ENCODE data around the gene PPBP. TPM values are rescaled to one million over a fixed set of nuclear protein-coding genes. Genes with fewer than 3 reads are reported as not detected.
A peak's percentile ranks its signal among the peaks of the same experiment; 100 is the strongest.

PPBP gene
- polyA plus RNA-seq, 1 donor, result 1.8 TPM

DNA sequence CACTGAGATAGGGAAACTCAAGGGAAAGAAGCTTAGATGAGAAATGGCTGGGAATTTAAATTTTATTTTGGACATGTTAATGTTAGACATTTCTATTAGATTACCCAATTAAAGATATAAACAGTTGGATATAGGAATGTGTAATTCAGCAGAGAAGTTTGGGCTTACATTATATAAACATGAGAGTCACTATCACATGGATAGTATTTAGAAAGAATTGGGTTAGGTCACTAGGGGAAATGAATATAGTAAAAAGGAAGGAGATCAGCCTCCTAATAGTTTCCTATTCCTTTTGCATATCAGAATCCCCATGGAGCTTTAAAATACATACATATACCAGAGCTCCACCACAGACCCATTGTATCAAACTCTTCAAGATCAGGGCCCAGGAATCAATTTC is 30.1 kb upstream of the PPBP start:
- no peaks in the 10 kb centered on the region for H3K36me3 ChIP-seq (ENCODE audit: control insufficient read depth, insufficient read depth, low read length)
- H3K27me3 ChIP-seq (ENCODE audit: control insufficient read depth, insufficient read depth, low read length), result no peaks in the 10 kb centered on the region
- DNase-seq, result no peak
- no peak overlapping the region for H3K27ac ChIP-seq (ENCODE audit: low read length)
- H3K9me3 ChIP-seq (ENCODE audit: control insufficient read depth, low read depth, low read length), result no peaks in the 10 kb centered on the region
- H3K4me1 ChIP-seq (ENCODE audit: control insufficient read depth, insufficient read depth, low read length), result no peaks in the 10 kb centered on the region
- no peak overlapping the region for H3K4me3 ChIP-seq (ENCODE audit: low read length)

DNA sequence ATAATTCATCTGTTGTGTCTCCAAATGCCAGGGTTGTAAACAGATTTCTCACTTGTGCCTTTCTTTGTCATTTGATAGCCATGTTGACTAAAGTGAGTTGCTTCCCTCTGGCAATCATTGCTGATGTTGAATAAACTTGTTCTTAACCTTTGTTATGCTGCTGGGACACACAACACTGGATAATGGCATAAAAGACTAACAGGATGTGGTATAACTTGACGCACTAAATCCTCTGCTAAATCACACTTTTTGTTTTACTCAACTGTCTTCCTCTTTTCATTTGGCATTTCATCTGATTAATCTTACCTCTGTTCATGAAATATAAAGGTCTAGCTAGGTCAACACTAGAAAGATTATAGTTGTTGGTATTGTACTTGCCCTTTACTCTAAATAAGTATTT is 28.1 kb upstream of the PPBP start:
- Histone ChIP-seq H3K4me3 (ENCODE audit: low read length) (no peak overlapping the region), H3K27ac (ENCODE audit: low read length) (no peak overlapping the region), H3K36me3 (ENCODE audit: control insufficient read depth, insufficient read depth, low read length) (no peaks in the 10 kb centered on the region), H3K9me3 (ENCODE audit: control insufficient read depth, low read depth, low read length) (no peaks in the 10 kb centered on the region), H3K4me1 (ENCODE audit: control insufficient read depth, insufficient read depth, low read length) (no peaks in the 10 kb centered on the region), H3K27me3 (ENCODE audit: control insufficient read depth, insufficient read depth, low read length) (no peaks in the 10 kb centered on the region)
- no peak for DNase-seq
- no CpG with 5 or more reads among the region's 1 CpG for WGBS (ENCODE audit: insufficient coverage, low lambda C conversion rate)

DNA sequence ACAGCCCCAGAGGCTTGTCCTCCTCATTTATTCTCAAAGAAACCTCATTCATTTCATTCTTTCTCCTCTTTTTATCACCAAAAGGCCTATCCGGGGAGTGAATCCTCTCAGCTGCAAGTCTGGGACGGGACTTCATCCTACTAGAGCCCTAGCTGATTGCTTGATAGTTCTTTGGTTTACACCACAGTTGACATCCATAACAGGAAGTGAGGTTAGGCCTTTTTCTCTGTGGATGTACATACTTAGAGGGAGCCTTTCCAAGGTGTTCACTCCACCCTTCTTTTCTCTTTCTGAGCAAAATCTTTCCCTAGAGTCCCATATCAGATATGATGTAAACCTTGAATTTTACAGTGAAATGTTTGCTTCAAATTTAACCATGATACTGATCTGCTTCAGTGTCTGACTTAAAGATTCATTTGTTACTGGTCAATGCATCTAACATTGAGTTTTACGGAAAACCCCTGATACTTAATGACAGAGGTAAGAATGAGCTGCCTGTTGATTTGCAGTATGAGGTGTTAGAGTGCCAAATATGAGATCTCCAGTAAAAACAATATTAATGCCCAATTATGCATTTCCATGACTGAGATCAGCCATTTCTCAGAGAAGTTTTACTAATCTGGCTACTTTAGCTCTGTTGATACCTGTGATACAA is 27.3 kb upstream of the PPBP start:
- Histone ChIP-seq H3K9me3 (ENCODE audit: control insufficient read depth, low read depth, low read length) (no peaks in the 10 kb centered on the region), H3K36me3 (ENCODE audit: control insufficient read depth, insufficient read depth, low read length) (no peaks in the 10 kb centered on the region), H3K4me3 (ENCODE audit: low read length) (no peak overlapping the region), H3K27me3 (ENCODE audit: control insufficient read depth, insufficient read depth, low read length) (no peaks in the 10 kb centered on the region), H3K4me1 (ENCODE audit: control insufficient read depth, insufficient read depth, low read length) (no peaks in the 10 kb centered on the region), H3K27ac (ENCODE audit: low read length) (no peak overlapping the region)
- no CpG with 5 or more reads among the region's 3 CpGs for WGBS (ENCODE audit: insufficient coverage, low lambda C conversion rate)
- DNase-seq, result no peak

DNA sequence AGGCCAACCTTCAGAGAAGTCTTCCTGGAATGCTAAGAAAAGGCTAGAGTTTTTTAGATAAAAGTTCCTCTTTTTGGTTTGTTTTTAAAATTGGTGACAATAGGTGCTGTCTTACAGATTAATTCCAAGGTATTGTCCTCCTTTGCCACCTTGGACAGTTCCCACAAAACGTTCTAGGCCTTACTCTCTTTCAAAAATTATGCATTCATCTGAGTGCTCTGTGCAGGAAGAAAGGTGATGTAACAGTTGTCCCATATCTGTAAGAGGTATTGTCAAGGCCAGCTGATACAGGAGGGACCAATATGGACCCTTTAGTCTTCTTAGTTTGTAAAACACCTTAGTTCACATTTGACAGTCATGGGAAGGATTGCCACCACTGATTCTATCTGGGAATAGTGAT is 26.3 kb upstream of the PPBP start:
- WGBS (ENCODE audit: insufficient coverage, low lambda C conversion rate), result 40% methylated on average over 1 of the region's 1 CpG
- no peaks in the 10 kb centered on the region for H3K9me3 ChIP-seq (ENCODE audit: control insufficient read depth, low read depth, low read length)

DNA sequence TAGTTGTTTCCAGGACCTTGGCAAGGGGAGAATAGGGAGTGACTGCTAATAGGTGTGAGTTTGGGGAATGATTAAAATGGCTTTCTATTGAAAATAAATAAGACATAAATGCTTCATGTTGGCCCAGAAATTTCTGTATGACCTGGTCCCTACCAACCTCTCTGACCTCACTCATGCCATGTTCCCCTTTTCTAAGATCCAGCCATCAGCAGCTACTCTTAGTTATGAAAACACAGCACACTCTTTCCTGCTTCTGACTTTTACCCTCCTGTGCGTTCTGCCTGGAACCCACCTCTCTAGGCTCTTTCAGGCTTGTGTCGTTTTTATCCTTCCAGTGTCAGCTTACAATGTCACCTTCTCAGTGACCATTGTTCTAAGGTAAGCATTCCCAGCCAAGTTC is 25.3 kb upstream of the PPBP start:
- H3K4me3 ChIP-seq (ENCODE audit: low read length), result no peak overlapping the region
- no peaks in the 10 kb centered on the region for H3K9me3 ChIP-seq (ENCODE audit: control insufficient read depth, low read depth, low read length)
- 67% methylated on average over 2 of the region's 2 CpGs for WGBS (ENCODE audit: insufficient coverage, low lambda C conversion rate)
- no peak for DNase-seq
- no peaks in the 10 kb centered on the region for H3K4me1 ChIP-seq (ENCODE audit: control insufficient read depth, insufficient read depth, low read length)
- no peak overlapping the region for H3K27ac ChIP-seq (ENCODE audit: low read length)
- no peaks in the 10 kb centered on the region for H3K27me3 ChIP-seq (ENCODE audit: control insufficient read depth, insufficient read depth, low read length)
- no peaks in the 10 kb centered on the region for H3K36me3 ChIP-seq (ENCODE audit: control insufficient read depth, insufficient read depth, low read length)

More for the DNA sequence above, 26.3 kb upstream of the PPBP start:
- Histone ChIP-seq H3K27me3 (ENCODE audit: control insufficient read depth, insufficient read depth, low read length) (no peaks in the 10 kb centered on the region), H3K4me3 (ENCODE audit: low read length) (no peak overlapping the region), H3K4me1 (ENCODE audit: control insufficient read depth, insufficient read depth, low read length) (no peaks in the 10 kb centered on the region), H3K27ac (ENCODE audit: low read length) (no peak overlapping the region), H3K36me3 (ENCODE audit: control insufficient read depth, insufficient read depth, low read length) (no peaks in the 10 kb centered on the region)
- no peak for DNase-seq

DNA sequence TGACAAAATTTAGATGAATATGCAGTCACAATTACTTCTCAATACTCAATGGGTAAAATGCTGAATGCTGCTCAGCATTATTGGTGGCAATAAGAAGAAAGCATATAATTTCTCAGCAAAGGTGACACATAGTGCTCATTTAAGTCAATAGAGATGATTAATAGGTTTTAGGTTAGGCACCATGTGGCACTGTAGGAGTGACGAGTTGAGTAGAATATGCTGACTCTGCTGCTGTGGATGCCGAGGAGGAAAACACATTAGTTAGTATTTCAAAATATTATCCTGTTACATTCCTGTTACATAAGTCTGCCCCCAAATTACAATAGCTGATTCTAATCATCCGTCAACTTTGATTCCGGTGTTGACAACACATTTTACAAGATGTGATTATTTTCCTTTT is 24.1 kb upstream of the PPBP start:
- no peaks in the 10 kb centered on the region for H3K27me3 ChIP-seq (ENCODE audit: control insufficient read depth, insufficient read depth, low read length)
- no peak overlapping the region for H3K4me3 ChIP-seq (ENCODE audit: low read length)
- H3K9me3 ChIP-seq (ENCODE audit: control insufficient read depth, low read depth, low read length), result no peaks in the 10 kb centered on the region
- DNase-seq, result no peak
- H3K36me3 ChIP-seq (ENCODE audit: control insufficient read depth, insufficient read depth, low read length), result no peaks in the 10 kb centered on the region
- WGBS (ENCODE audit: insufficient coverage, low lambda C conversion rate), result no CpG with 5 or more reads among the region's 4 CpGs
- H3K4me1 ChIP-seq (ENCODE audit: control insufficient read depth, insufficient read depth, low read length), result no peaks in the 10 kb centered on the region
- H3K27ac ChIP-seq (ENCODE audit: low read length), result no peak overlapping the region

DNA sequence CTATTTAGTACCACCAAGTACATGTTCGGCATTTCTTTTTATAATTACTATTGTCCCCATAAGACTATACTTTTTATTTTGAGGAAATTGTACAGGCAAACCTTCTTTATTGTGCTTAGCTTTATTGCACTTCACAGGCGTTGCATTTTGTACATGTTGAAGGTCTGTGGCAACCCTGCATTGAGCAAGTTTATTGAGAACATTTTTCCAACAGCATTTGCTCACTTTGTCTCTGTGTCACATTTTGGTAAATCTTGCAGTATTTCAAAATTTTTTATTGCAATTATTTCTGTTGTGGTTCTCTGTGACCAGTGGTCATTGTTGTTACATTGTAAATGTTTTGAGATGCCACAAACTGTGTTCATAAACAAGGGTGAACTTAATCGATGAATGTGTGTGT is 21.3 kb upstream of the PPBP start:
- WGBS (ENCODE audit: insufficient coverage, low lambda C conversion rate), result 90% methylated on average over 2 of the region's 3 CpGs
- H3K4me3 ChIP-seq (ENCODE audit: low read length), result no peak overlapping the region
- no peak overlapping the region for H3K27ac ChIP-seq (ENCODE audit: low read length)

DNA sequence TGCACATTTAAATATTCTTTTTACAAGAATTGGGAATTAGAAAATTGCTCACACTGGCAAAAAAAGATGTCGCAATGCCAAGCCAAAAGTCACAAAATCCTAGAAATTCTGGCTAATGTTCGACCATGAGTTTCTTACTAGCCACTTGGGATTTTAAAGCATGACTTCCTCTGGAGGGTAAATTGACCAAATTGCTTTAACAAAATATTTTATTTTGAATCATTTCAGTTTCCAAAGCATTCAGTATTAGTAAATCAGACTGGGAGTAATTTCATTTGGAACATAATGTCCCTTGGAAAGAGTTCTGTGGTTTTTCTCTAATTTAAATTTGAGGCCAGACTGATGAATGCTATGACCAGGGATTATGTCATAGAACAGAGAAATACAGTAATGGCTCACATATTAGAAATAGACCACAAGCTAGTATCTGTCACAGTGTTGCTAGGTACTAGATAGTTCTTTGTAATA is 18.1 kb upstream of the PPBP start:
- Histone ChIP-seq H3K27ac (ENCODE audit: low read length) (peak overlapping the region; percentile 60), H3K4me1 (ENCODE audit: control insufficient read depth, insufficient read depth, low read length) (peaks cover 18% of the 10 kb centered on the region), H3K27me3 (ENCODE audit: control insufficient read depth, insufficient read depth, low read length) (no peaks in the 10 kb centered on the region), H3K9me3 (ENCODE audit: control insufficient read depth, low read depth, low read length) (no peaks in the 10 kb centered on the region), H3K36me3 (ENCODE audit: control insufficient read depth, insufficient read depth, low read length) (no peaks in the 10 kb centered on the region), H3K4me3 (ENCODE audit: low read length) (no peak overlapping the region)
- DNase-seq, result no peak
- 83% methylated on average over 2 of the region's 2 CpGs for WGBS (ENCODE audit: insufficient coverage, low lambda C conversion rate)

More for the DNA sequence above, 21.3 kb upstream of the PPBP start:
- no peak for DNase-seq
- H3K4me1 ChIP-seq (ENCODE audit: control insufficient read depth, insufficient read depth, low read length), result peaks cover 13% of the 10 kb centered on the region
- no peaks in the 10 kb centered on the region for H3K9me3 ChIP-seq (ENCODE audit: control insufficient read depth, low read depth, low read length)
- H3K36me3 ChIP-seq (ENCODE audit: control insufficient read depth, insufficient read depth, low read length), result no peaks in the 10 kb centered on the region
- H3K27me3 ChIP-seq (ENCODE audit: control insufficient read depth, insufficient read depth, low read length), result no peaks in the 10 kb centered on the region

DNA sequence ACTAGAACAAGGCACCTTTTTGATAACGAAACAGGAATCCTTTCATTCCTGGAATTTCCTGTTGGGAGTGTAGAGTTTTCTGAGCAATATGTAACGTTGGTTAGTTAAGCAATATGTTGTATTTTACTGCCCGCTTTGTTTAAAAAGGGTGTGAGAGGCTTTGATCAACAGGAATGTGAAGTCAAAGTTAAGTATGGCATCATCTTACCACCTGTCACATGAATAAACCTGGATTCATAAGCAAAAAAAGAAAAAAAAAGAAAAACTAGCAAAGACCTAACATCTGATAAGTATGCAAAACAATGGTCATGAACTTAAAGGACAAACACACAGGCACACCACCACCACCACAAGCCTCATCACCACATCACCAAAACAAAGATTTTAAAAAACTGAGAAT is 17.5 kb upstream of the PPBP start:
- Histone ChIP-seq H3K4me3 (ENCODE audit: low read length) (no peak overlapping the region), H3K9me3 (ENCODE audit: control insufficient read depth, low read depth, low read length) (no peaks in the 10 kb centered on the region), H3K36me3 (ENCODE audit: control insufficient read depth, insufficient read depth, low read length) (no peaks in the 10 kb centered on the region), H3K27me3 (ENCODE audit: control insufficient read depth, insufficient read depth, low read length) (no peaks in the 10 kb centered on the region), H3K4me1 (ENCODE audit: control insufficient read depth, insufficient read depth, low read length) (peaks cover 18% of the 10 kb centered on the region), H3K27ac (ENCODE audit: low read length) (peak overlapping the region; percentile 60)
- DNase-seq, result peak; percentile 58 to 82
- 14% methylated on average over 1 of the region's 3 CpGs for WGBS (ENCODE audit: insufficient coverage, low lambda C conversion rate)

DNA sequence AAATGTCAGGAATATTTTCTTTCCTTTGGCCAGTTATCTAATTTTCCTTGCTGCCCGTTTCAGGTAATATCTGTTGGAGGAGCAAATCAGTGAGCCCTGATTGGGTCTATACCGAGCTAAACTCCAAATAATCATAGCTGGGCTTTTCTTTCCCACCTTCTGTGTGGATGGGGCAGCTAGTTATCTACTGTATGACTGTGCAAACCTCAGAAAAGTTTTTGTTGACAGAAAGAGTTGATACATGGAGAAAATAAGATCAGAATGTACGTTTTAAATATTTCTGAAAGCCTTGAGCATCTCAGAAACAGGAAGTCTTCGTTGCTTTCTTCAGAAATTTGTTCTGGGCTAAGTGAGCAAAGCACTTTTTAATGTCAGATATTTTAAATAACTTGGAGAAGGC is 16.7 kb upstream of the PPBP start:
- H3K27ac ChIP-seq (ENCODE audit: low read length), result peak overlapping the region; percentile 60
- H3K4me3 ChIP-seq (ENCODE audit: low read length), result no peak overlapping the region
- 59% methylated on average over 2 of the region's 4 CpGs for WGBS (ENCODE audit: insufficient coverage, low lambda C conversion rate)
- H3K4me1 ChIP-seq (ENCODE audit: control insufficient read depth, insufficient read depth, low read length), result peaks cover 18% of the 10 kb centered on the region
- H3K36me3 ChIP-seq (ENCODE audit: control insufficient read depth, insufficient read depth, low read length), result no peaks in the 10 kb centered on the region
- H3K9me3 ChIP-seq (ENCODE audit: control insufficient read depth, low read depth, low read length), result no peaks in the 10 kb centered on the region
- DNase-seq, result no peak
- H3K27me3 ChIP-seq (ENCODE audit: control insufficient read depth, insufficient read depth, low read length), result no peaks in the 10 kb centered on the region

DNA sequence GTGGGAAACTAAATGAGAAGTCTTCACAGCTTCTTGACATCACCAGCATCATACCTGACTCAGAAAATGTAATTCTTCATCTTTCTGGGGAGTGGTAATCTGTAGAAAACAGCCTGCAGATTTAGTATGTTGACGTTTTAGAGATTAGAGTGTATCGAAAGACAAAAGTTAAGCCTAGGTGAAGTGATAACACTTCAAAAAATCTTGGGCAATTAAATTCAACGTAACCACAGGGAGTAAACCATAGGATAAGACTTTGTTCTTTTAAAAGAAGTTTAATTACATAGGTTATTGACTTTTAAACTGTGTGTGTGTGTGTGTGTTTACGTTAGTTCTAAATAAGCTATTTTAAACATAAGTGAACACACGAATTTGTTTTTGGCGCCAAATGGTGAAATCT is 12.3 kb upstream of the PPBP start:
- DNase-seq, result no peak
- peaks cover 11% of the 10 kb centered on the region for H3K4me1 ChIP-seq (ENCODE audit: control insufficient read depth, insufficient read depth, low read length)
- H3K4me3 ChIP-seq (ENCODE audit: low read length), result no peak overlapping the region
- H3K27me3 ChIP-seq (ENCODE audit: control insufficient read depth, insufficient read depth, low read length), result peaks cover 5% of the 10 kb centered on the region
- 23% methylated on average over 2 of the region's 6 CpGs for WGBS (ENCODE audit: insufficient coverage, low lambda C conversion rate)
- H3K9me3 ChIP-seq (ENCODE audit: control insufficient read depth, low read depth, low read length), result peaks cover 4% of the 10 kb centered on the region
- H3K27ac ChIP-seq (ENCODE audit: low read length), result no peak overlapping the region
- H3K36me3 ChIP-seq (ENCODE audit: control insufficient read depth, insufficient read depth, low read length), result no peaks in the 10 kb centered on the region

All from large intestine (tissue), 3 donors.